Measurements from ENCODE around the gene MYO1E. TPM values are rescaled to one million over a fixed set of nuclear protein-coding genes. Genes with fewer than 3 reads are reported as not detected.

MYO1E gene
- total RNA-seq, 1 experiment from 2014 or later = 68.8 TPM

GRCh38 chr15:59400103-59400813 lies 27.6 kb upstream of the MYO1E start:
- H3K4me2 ChIP-seq (ENCODE audit: low read length) = no peak overlapping the region
- CTCF ChIA-PET = no interaction called here
- no peaks in the 10 kb centered on the region for H3K27me3 ChIP-seq (ENCODE audit: low read length)
- POLR2A ChIA-PET (ENCODE audit: unreplicated experiment) = no interaction called here
- H3K36me3 ChIP-seq (ENCODE audit: low read depth, low read length) = no peaks in the 10 kb centered on the region
- peaks cover 12% of the 10 kb centered on the region for H3K4me1 ChIP-seq (ENCODE audit: insufficient read depth, low read length)
- H4K20me1 ChIP-seq (ENCODE audit: low read length) = no peaks in the 10 kb centered on the region
- H3F3A ChIP-seq (ENCODE audit: low read length, unreplicated experiment) = no peaks in the 10 kb centered on the region
- H3K9me2 ChIP-seq (replicated peaks; ENCODE audit: low read length) = no peaks in the 10 kb centered on the region
- H2AFZ ChIP-seq (ENCODE audit: low read length) = no peak overlapping the region
- TF ChIP-seq EZH2phosphoT487 (IDR thresholded peaks at IDR 0.05; ENCODE audit: borderline replicate concordance, low read length) = no peak
- TF ChIP-seq, protein P1, sequence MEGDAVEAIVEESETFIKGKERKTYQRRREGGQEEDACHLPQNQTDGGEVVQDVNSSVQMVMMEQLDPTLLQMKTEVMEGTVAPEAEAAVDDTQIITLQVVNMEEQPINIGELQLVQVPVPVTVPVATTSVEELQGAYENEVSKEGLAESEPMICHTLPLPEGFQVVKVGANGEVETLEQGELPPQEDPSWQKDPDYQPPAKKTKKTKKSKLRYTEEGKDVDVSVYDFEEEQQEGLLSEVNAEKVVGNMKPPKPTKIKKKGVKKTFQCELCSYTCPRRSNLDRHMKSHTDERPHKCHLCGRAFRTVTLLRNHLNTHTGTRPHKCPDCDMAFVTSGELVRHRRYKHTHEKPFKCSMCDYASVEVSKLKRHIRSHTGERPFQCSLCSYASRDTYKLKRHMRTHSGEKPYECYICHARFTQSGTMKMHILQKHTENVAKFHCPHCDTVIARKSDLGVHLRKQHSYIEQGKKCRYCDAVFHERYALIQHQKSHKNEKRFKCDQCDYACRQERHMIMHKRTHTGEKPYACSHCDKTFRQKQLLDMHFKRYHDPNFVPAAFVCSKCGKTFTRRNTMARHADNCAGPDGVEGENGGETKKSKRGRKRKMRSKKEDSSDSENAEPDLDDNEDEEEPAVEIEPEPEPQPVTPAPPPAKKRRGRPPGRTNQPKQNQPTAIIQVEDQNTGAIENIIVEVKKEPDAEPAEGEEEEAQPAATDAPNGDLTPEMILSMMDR (conservative IDR thresholded peaks at IDR 0.05; ENCODE audit: low read depth, low read length) = no peak
- no peak for TF ChIP-seq EZH2 (IDR thresholded peaks at IDR 0.05; ENCODE audit: low read length, unreplicated experiment)
- intact Hi-C loops (cut with micrococcal nuclease) = no loop called here
- DNase-seq (no peak), ATAC-seq (no peak)
- H3K27ac ChIP-seq (ENCODE audit: low read length) = no peak overlapping the region
- no TSS peak for BruUV-seq (replicated peaks)
- no peaks in the 10 kb centered on the region for H3K79me2 ChIP-seq (ENCODE audit: low read length)
- no peak overlapping the region for H3K9ac ChIP-seq (ENCODE audit: low read length)
- H3K4me3 ChIP-seq (ENCODE audit: low read length) = no peak overlapping the region
- no peaks in the 10 kb centered on the region for H3K9me3 ChIP-seq (ENCODE audit: low read length)

DNA sequence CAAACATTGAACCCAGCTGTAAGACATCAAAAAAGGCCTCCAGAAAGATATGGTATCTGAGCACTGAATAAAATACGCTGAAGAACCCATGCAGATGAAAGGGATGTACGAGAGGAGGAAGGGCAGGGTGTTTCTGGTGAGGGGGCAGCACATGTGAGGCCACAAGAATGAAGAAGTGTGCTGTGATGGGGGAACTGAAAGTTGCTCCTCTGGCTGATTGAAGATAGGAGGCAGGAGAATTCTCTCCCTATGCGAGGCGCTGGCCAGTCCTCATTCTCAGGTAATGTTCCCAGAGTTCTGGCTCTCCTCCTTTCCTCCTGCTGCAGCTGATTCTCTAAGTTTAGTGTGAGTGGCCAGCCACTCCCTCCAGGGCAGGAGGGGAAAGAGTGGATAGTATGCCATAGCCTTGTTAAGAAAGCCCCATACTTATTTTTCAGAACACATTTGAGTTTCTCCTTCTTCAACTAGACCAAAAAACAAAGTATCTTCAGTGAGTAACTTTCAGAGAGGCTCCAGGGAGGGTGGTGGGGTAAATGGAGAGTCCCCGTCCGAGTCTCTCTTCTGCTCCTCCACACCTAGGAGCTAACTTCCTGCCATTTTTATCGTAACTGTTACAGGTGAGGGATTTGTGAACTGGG lies 26.9 kb upstream of the MYO1E start:
- DNase-seq (no peak), ATAC-seq (no peak)
- BruUV-seq (replicated peaks) = no TSS peak
- no peaks in the 10 kb centered on the region for H3K27me3 ChIP-seq (ENCODE audit: low read length)
- no peak for TF ChIP-seq EZH2 (IDR thresholded peaks at IDR 0.05; ENCODE audit: low read length, unreplicated experiment)
- TF ChIP-seq, protein P1 (conservative IDR thresholded peaks at IDR 0.05; ENCODE audit: low read depth, low read length) = no peak
- H2AFZ ChIP-seq (ENCODE audit: low read length) = no peak overlapping the region
- H3K9me3 ChIP-seq (ENCODE audit: low read length) = no peaks in the 10 kb centered on the region
- ChIA-PET CTCF (no interaction called here), POLR2A (ENCODE audit: unreplicated experiment) (no interaction called here)
- no peak overlapping the region for H3K4me2 ChIP-seq (ENCODE audit: low read length)
- H3K4me1 ChIP-seq (ENCODE audit: insufficient read depth, low read length) = peaks cover 12% of the 10 kb centered on the region
- intact Hi-C loops (cut with micrococcal nuclease) = no loop called here
- H3F3A ChIP-seq (ENCODE audit: low read length, unreplicated experiment) = no peaks in the 10 kb centered on the region
- H3K36me3 ChIP-seq (ENCODE audit: low read depth, low read length) = no peaks in the 10 kb centered on the region
- H3K4me3 ChIP-seq (ENCODE audit: low read length) = no peak overlapping the region
- no peak overlapping the region for H3K9ac ChIP-seq (ENCODE audit: low read length)
- no peaks in the 10 kb centered on the region for H3K79me2 ChIP-seq (ENCODE audit: low read length)
- H3K9me2 ChIP-seq (replicated peaks; ENCODE audit: low read length) = no peaks in the 10 kb centered on the region
- no peaks in the 10 kb centered on the region for H4K20me1 ChIP-seq (ENCODE audit: low read length)
- no peak overlapping the region for H3K27ac ChIP-seq (ENCODE audit: low read length)

DNA sequence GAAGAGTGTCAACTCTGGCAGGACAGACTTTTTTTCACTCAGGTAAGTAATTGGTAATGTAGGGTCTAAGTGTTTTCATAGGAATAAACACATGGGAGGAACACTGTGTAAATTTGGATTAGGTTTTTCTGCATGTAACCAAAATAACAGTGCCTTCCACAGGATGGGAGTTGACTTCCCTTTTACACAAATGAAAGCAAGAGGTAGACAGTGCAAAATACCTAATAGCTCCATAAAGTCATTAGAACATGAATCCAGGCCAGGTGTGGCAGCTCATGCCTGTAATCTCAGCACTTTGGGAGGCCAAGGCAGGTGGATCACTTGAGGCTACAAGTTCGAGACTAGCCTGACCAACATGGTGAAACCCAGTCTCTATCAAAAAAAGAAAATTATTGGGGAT lies 25.5 kb upstream of the MYO1E start:
- Histone ChIP-seq H3K27me3 (ENCODE audit: low read length) (no peaks in the 10 kb centered on the region), H3K36me3 (ENCODE audit: low read depth, low read length) (no peaks in the 10 kb centered on the region), H2AFZ (ENCODE audit: low read length) (no peak overlapping the region), H3K4me1 (ENCODE audit: insufficient read depth, low read length) (peaks cover 12% of the 10 kb centered on the region), H3K9me2 (replicated peaks; ENCODE audit: low read length) (no peaks in the 10 kb centered on the region), H4K20me1 (ENCODE audit: low read length) (no peaks in the 10 kb centered on the region), H3F3A (ENCODE audit: low read length, unreplicated experiment) (no peaks in the 10 kb centered on the region), H3K4me3 (ENCODE audit: low read length) (no peak overlapping the region), H3K4me2 (ENCODE audit: low read length) (no peak overlapping the region), H3K9me3 (ENCODE audit: low read length) (no peaks in the 10 kb centered on the region), H3K79me2 (ENCODE audit: low read length) (no peaks in the 10 kb centered on the region), H3K9ac (ENCODE audit: low read length) (no peak overlapping the region), H3K27ac (ENCODE audit: low read length) (no peak overlapping the region)
- DNase-seq (no peak), ATAC-seq (no peak)
- intact Hi-C loops (cut with micrococcal nuclease) = no loop called here
- no peak for TF ChIP-seq EZH2 (IDR thresholded peaks at IDR 0.05; ENCODE audit: low read length, unreplicated experiment)
- TF ChIP-seq, protein P1 (conservative IDR thresholded peaks at IDR 0.05; ENCODE audit: low read depth, low read length) = no peak
- no peak for TF ChIP-seq EZH2phosphoT487 (IDR thresholded peaks at IDR 0.05; ENCODE audit: borderline replicate concordance, low read length)
- ChIA-PET POLR2A (ENCODE audit: unreplicated experiment) (no interaction called here), CTCF (no interaction called here)
- no TSS peak for BruUV-seq (replicated peaks)
